GM21717 (cell line): ENCODE measurements around the gene CTTNBP2.

Source experiments
- ATAC-seq: cut with Tn5 transposase; IDR thresholded peaks from one replicate; pipeline ENCODE4 v1.9.1; 2021; ENCODE audit warnings: mild to moderate bottlenecking, moderate library complexity; ENCODE audit not compliant: unreplicated experiment

CTTNBP2 gene

DNA sequence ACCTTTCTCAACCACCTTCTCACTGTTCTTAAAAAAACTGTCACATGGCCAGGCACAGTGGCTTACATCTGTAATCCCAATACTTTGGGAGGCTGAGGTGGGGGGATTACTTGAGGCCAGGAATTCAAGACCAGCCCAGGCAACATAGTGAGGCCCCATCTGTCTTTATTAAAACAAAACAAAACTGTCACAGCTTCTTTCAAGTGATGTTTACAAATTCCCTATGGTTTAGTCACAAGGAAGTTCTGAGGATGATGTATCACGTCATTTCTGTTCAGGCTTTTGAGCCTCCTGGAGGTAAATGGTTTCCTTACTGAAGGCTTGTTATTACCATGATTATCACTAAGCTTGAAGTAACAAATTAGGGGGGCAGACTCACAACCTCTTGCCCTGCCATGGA is 207.2 kb downstream of the CTTNBP2 start:
- no peak for ATAC-seq

DNA sequence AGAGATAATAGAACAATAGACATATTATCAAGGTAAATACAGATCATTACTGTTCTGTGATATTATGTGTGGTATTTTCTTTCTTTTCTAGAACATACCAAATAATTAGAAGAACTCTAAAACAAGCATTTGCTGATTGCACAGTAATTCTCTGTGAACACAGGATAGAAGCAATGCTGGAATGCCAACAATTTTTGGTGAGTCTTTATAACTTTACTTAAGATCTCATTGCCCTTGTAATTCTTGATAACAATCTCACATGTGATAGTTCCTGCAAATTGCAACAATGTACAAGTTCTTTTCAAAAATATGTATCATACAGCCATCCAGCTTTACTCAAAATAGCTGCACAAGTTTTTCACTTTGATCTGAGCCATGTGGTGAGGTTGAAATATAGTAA is 207.9 kb downstream of the CTTNBP2 start:
- no peak for ATAC-seq

DNA sequence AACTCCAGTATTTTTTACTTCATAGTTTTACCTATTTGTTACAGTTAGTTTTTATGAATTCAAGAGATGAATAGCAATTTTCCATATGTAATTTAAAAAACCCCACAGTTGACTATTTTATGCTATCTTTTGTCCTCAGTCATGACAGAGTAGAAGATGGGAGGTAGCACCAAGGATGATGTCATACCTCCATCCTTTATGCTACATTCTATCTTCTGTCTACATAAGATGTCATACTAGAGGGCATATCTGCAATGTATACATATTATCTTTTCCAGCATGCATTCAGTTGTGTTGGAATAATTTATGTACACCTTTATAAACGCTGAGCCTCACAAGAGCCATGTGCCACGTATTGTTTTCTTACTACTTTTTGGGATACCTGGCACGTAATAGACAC is 209.2 kb downstream of the CTTNBP2 start:
- no peak for ATAC-seq

DNA sequence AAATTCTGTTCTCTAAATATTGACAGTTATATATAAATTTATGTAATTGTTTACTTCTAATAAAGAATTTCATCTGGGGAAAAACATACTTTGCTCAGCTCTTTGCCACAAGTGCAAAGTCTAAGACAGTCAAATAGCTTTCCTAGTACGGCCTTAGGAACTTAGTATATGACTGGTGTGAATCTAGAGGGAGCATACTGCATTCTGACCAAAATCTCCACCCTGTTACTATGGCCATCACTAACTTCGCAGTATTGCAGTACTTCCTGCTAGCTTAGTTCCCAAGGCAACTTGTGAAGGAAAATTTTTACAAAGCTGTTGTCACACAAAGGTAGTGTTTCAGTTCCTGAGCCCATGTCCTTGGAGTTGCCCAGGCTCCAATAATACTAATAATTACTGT is 211.9 kb downstream of the CTTNBP2 start:
- ATAC-seq, result no peak
